GM12878 (cell line): ENCODE results near the gene RNLS. TPM values are rescaled to one million over a fixed set of nuclear protein-coding genes. Genes with fewer than 3 reads are reported as not detected.

ENCODE experiments used
- ATAC-seq: fragments of 200-7000 bp; cut with Tn5 transposase; 3 replicates; pipeline ENCODE4 v1.9.1; 2020; ENCODE audit warnings: mild to moderate bottlenecking, moderate library complexity
- BruUV-seq: library from RNA; stranded (reverse); fragments of 400-500 nt; replicated peaks from 2 replicates; lab custom pipeline; 2021; lab: Mats Ljungman, UMichigan
- CTCF ChIA-PET: fragments of 300-600 bp; sonication (Branson Sonifier 250); formaldehyde crosslinking; extraction: SDS; loops from one replicate; lab custom pipeline; 2021; ENCODE audit warnings: inconsistent platforms; lab: Yijun Ruan, JAX
- POLR2A ChIA-PET: fragments of 350-600 bp; formaldehyde crosslinking; extraction: SDS; loops from one replicate; lab custom pipeline; 2021; ENCODE audit warnings: inconsistent platforms; lab: Charles Lee
- RAD21 ChIA-PET: fragments of 300-600 bp; sonication (Branson Sonifier 250); formaldehyde crosslinking; loops from one replicate; lab custom pipeline; 2023; ENCODE audit warnings: antibody characterized with exemption; ENCODE audit not compliant: unreplicated experiment; lab: Charles Lee
- SMC1A ChIA-PET: fragments of 300-600 bp; sonication (Branson Sonifier 250); formaldehyde crosslinking; loops from one replicate; lab custom pipeline; 2023; ENCODE audit not compliant: unreplicated experiment, uncharacterized antibody; lab: Charles Lee
- DNase-seq: peaks from one replicate; pipeline ENCODE4 v3.0.0-alpha.2; 2011; ENCODE audit warnings: low read depth, low spot score
- FAIRE-seq: peaks from 3 replicates; lab custom pipeline; 2011; peaks lifted over from hg19 to GRCh38; lab: Jason Lieb, UNC
- H2AFZ ChIP-seq: 2 replicates; pipeline ENCODE4 v1.6.0; 2011; ENCODE audit warnings: low read depth, low read length, control low read depth; ENCODE audit not compliant: control insufficient read depth
- H3K27ac ChIP-seq: 2 replicates; pipeline ENCODE4 v1.5.1; 2011; ENCODE audit warnings: control low read depth; ENCODE audit not compliant: control insufficient read depth, insufficient read depth
- H3K27me3 ChIP-seq, 2 experiments: replicated peaks in 1 of 2; 2 replicates each; pipeline versions ENCODE4 v1.6.0 to v1.6.1; 2011; ENCODE audit warnings: low read length in 1 of 2; ENCODE audit not compliant: control insufficient read depth in 2 of 2, insufficient read depth in 2 of 2
- H3K36me3 ChIP-seq, 2 experiments: 2 replicates each; pipeline ENCODE4 v1.5.1; 2011; ENCODE audit warnings: low read length in 1 of 2; ENCODE audit not compliant: control insufficient read depth in 2 of 2, insufficient read depth in 2 of 2
- H3K4me1 ChIP-seq: 2 replicates; pipeline ENCODE4 v1.6.1; 2011; ENCODE audit warnings: mild to moderate bottlenecking, low read length, moderate library complexity, mixed read lengths; ENCODE audit not compliant: control insufficient read depth, insufficient read depth
- H3K4me2 ChIP-seq: 2 replicates; pipeline ENCODE4 v1.6.0; 2011; ENCODE audit warnings: control low read depth; ENCODE audit not compliant: control insufficient read depth, insufficient read depth
- H3K4me3 ChIP-seq: fragments of 200-600 bp; sonication (generic); 2 replicates; pipeline ENCODE4 v1.5.1; 2016
- H3K79me2 ChIP-seq: 2 replicates; pipeline ENCODE4 v1.6.0; 2011; ENCODE audit warnings: low read length; ENCODE audit not compliant: control insufficient read depth, insufficient read depth
- H3K9ac ChIP-seq: 2 replicates; pipeline ENCODE4 v1.8.0; 2011; ENCODE audit warnings: low read length, control low read depth, mixed read lengths; ENCODE audit not compliant: control insufficient read depth, insufficient read depth
- H3K9me3 ChIP-seq: replicated peaks from 3 replicates; pipeline ENCODE4 v1.5.1; 2011; ENCODE audit warnings: mild to moderate bottlenecking, low read length; ENCODE audit not compliant: control insufficient read depth, insufficient read depth
- H4K20me1 ChIP-seq: 2 replicates; pipeline ENCODE4 v1.6.0; 2011; ENCODE audit not compliant: control insufficient read depth, insufficient read depth
- BHLHE40 ChIP-seq, 2 experiments: fragments of 450-650 bp in 1 of 2; IDR thresholded peaks; 2 replicates each; pipeline ENCODE4 v1.6.1; 2011 to 2017; ENCODE audit warnings: low read depth in 2 of 2, borderline replicate concordance in 1 of 2, improper control_type of control experiment in 1 of 2, low read length in 1 of 2, mild to moderate bottlenecking in 1 of 2
- IKZF2 ChIP-seq, 2 experiments: fragments of 450-650 bp; IDR thresholded peaks; 2 replicates each; pipeline ENCODE4 v1.6.1; 2017; ENCODE audit warnings: mild to moderate bottlenecking in 2 of 2, moderate library complexity in 2 of 2
- KLF5 ChIP-seq: fragments of 450-650 bp; IDR thresholded peaks from 2 replicates; pipeline ENCODE4 v1.6.1; 2014; ENCODE audit warnings: mild to moderate bottlenecking; ENCODE audit not compliant: partially characterized antibody
- MXI1 ChIP-seq: fragments of 150-350 bp; IDR thresholded peaks from 2 replicates; pipeline ENCODE4 v1.6.1; 2011; ENCODE audit warnings: low read depth, mild to moderate bottlenecking, inconsistent platforms, low read length, improper control_type of control experiment
- NFXL1 ChIP-seq: fragments of 450-650 bp; IDR thresholded peaks from 2 replicates; pipeline ENCODE4 v1.6.1; 2017; ENCODE audit warnings: antibody characterized with exemption, mild to moderate bottlenecking, borderline replicate concordance
- NR2C1 ChIP-seq: fragments of 450-650 bp; IDR thresholded peaks from 2 replicates; pipeline ENCODE4 v1.6.1; 2017; ENCODE audit warnings: antibody characterized with exemption, mild to moderate bottlenecking, moderate library complexity
- POU2F2 ChIP-seq: IDR thresholded peaks from 3 replicates; pipeline ENCODE4 v1.6.1; 2011; ENCODE audit warnings: low read depth, mild to moderate bottlenecking, low read length, borderline replicate concordance
- SPI1 ChIP-seq: IDR thresholded peaks from 2 replicates; pipeline ENCODE4 v1.6.1; 2011; ENCODE audit warnings: low read depth, mild to moderate bottlenecking, low read length, moderate library complexity, borderline replicate concordance; ENCODE audit not compliant: insufficient read depth
- TAF1 ChIP-seq: IDR thresholded peaks from 2 replicates; pipeline ENCODE4 v1.6.1; 2011; ENCODE audit warnings: mild to moderate bottlenecking, low read depth, low read length, borderline replicate concordance
- TARDBP ChIP-seq: IDR thresholded peaks from 2 replicates; pipeline ENCODE4 v1.6.1; 2016; ENCODE audit warnings: borderline replicate concordance
- YBX1 ChIP-seq: fragments of 450-650 bp; IDR thresholded peaks from 2 replicates; pipeline ENCODE4 v1.6.1; 2016; ENCODE audit warnings: antibody characterized with exemption
- ZNF24 ChIP-seq: fragments of 450-650 bp; IDR thresholded peaks from 2 replicates; pipeline ENCODE4 v1.6.1; 2017; ENCODE audit warnings: antibody characterized with exemption, mild to moderate bottlenecking
- WGBS: methylation state at CpG from one replicate; pipeline ENCODE4 v1.1.6; 2016; ENCODE audit warnings: low lambda C conversion rate; ENCODE audit not compliant: insufficient replicate concordance, insufficient coverage; ENCODE audit errors: missing lambda C conversion rate; 5-methylcytosine and 5-hydroxymethylcytosine counted together
- in situ Hi-C: fragments of 300-500 bp; cut with MboI; formaldehyde crosslinking; loops from 9 replicates; pipeline ENCODE4 v1.14.3; 2018; ENCODE audit warnings: mixed read lengths
- intact Hi-C: fragments of 100-400 bp; cut with micrococcal nuclease; formaldehyde crosslinking; loops from one replicate; pipeline ENCODE4 v1.14.2; 2022; ENCODE audit not compliant: unreplicated experiment
- polyA plus RNA-seq, 11 experiments: library from polyadenylated mRNA; depleted of rRNA in 4 of 11; unstranded in 6 of 11; stranded (reverse) in 5 of 11; fragments of >200 nt; fragmentation: Nextera tagmentation in 4 of 11; fragmentation: Illumina TruSeq in 1 of 11; extraction: Ambion mirVana in 4 of 11; extraction: Trizol in 1 of 11; gene quantifications; 1 replicate in 1 of 11; 2 replicates in 10 of 11; pipeline versions ENCODE4 v1.2.1 to v1.2.3, GENCODE V29; 2011 to 2016; ENCODE audit warnings: inconsistent platforms in 2 of 11, missing spikeins in 2 of 11, low read depth in 1 of 11
- total RNA-seq, 4 experiments: library from RNA; depleted of rRNA in 3 of 4; stranded (reverse); fragments of >200 nt in 3 of 4; fragmentation: Illumina TruSeq in 1 of 4; extraction: Trizol in 1 of 4; gene quantifications; 2 replicates each; pipeline versions ENCODE4 v1.2.1 to v1.2.3, GENCODE V29; 2013 to 2021
- TF ChIP-seq, protein P1 (sequence below): fragments of 450-650 bp; IDR thresholded peaks from 2 replicates; pipeline ENCODE4 v1.6.1; 2014; ENCODE audit warnings: mild to moderate bottlenecking
- TF ChIP-seq, protein P2 (sequence below): fragments of 450-650 bp; formaldehyde crosslinking; IDR thresholded peaks from 2 replicates; pipeline ENCODE4 v1.4.0; 2020; ENCODE audit warnings: mild to moderate bottlenecking, moderate library complexity
- TF ChIP-seq, protein P3 (sequence below): IDR thresholded peaks from 2 replicates; pipeline ENCODE4 v1.6.1; 2011; ENCODE audit warnings: borderline replicate concordance, low read depth, mild to moderate bottlenecking, moderate library complexity, mixed read lengths, low read length; ENCODE audit not compliant: insufficient read depth; ENCODE audit errors: extremely low read length
- TF ChIP-seq, protein P4 (sequence below): IDR thresholded peaks from 2 replicates; pipeline ENCODE4 v1.6.1; 2012; ENCODE audit warnings: low read depth, low read length, improper control_type of control experiment

Gene RNLS
- total and polyA plus RNA-seq, 10 of the 15 experiments (the other 5 are each of a cell fraction or from before 2014, with no cell fraction given), result 3.4 to 6.7 (median 4.6) TPM

DNA sequence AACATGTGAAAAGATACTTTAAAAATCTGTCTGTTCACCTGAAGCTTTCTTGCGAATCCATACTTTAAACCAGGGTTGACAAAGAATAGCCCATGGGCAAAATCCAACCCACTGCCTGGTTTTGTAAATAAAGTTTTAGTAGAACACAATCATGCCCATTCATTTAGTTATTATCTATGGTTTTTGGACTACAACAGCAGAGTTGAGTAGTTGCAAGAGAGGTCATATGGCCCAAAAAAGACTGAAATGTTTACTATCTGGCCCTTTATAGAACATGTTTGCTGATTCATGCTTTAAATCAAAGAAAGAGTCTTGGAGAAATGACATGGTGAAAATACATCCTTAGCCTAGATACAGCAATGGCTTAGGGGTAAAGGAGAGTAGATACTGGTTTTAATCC, 356.2 kb downstream of the RNLS start (continued):
- TF ChIP-seq, protein P1, sequence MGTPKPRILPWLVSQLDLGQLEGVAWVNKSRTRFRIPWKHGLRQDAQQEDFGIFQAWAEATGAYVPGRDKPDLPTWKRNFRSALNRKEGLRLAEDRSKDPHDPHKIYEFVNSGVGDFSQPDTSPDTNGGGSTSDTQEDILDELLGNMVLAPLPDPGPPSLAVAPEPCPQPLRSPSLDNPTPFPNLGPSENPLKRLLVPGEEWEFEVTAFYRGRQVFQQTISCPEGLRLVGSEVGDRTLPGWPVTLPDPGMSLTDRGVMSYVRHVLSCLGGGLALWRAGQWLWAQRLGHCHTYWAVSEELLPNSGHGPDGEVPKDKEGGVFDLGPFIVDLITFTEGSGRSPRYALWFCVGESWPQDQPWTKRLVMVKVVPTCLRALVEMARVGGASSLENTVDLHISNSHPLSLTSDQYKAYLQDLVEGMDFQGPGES, result no peak
- TF ChIP-seq NR2C1 (no peak), TAF1 (no peak), KLF5 (no peak)

DNA sequence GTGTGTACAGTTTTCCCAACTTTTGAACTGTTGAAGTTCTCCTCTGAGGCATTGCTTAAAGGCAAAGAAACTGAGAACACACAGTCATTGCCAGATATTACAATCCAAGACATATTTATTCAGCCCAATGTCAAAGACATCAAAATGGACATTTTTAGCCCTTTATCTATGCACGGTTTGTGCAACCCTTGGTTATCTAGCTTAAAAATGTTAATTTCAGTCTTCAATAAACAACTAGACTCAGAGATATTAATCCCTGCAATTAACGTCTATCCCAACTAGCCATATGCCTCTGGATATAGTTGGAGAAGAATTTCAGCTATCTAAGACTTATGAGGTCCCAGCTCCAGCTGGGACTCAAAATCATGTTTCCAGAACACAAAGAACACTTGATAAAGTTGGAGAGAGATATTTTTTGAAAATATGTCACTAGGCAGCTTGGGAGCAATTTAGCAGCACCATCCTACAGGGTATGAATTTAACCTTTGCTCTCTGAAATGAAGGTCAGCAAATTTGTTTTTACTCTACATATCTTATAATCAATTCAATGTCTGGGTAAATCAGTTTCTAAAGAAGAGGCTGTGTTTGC, 357.0 kb downstream of the RNLS start:
- Histone ChIP-seq H3K79me2 (no peaks in the 10 kb centered on the region), H3K4me3 (no peak overlapping the region), H3K27me3 (no peaks in the 10 kb centered on the region), H3K4me1 (no peaks in the 10 kb centered on the region), H3K4me2 (no peak overlapping the region), H3K27ac (no peak overlapping the region), H2AFZ (no peak overlapping the region), H3K36me3 (no peaks in the 10 kb centered on the region; a peak in 1 of 4 replicates), H3K9ac (no peak overlapping the region), H3K9me3 (no peaks in the 10 kb centered on the region; the same call in 2 of the 3 replicates), H4K20me1 (no peaks in the 10 kb centered on the region)
- ATAC-seq (no peak), DNase-seq (no peak), FAIRE-seq (no peak)
- RAD21 ChIA-PET, result interaction anchor here (1.2 kb wide), 1 partner anchor 162 kb away, joined by 4 read pairs; no protein-coding TSS in a partner anchor
- 94% methylated on average over 2 of the region's 2 CpGs for WGBS
- CTCF ChIA-PET, result interaction anchor here (1.2 kb wide), 1 partner anchor 162 kb away, joined by 8 read pairs; no protein-coding TSS in a partner anchor
- in situ Hi-C loops, result no loop called here
- SMC1A ChIA-PET, result interaction anchor here (0.7 to 3.2 kb wide), 5 partner anchors 10 to 163 kb away, joined by 3 to 13 read pairs (median 5); no protein-coding TSS in a partner anchor
- POLR2A ChIA-PET, result no interaction called here
- BruUV-seq, result no TSS peak
- intact Hi-C loops, result no loop called here
- TF ChIP-seq, protein P2, sequence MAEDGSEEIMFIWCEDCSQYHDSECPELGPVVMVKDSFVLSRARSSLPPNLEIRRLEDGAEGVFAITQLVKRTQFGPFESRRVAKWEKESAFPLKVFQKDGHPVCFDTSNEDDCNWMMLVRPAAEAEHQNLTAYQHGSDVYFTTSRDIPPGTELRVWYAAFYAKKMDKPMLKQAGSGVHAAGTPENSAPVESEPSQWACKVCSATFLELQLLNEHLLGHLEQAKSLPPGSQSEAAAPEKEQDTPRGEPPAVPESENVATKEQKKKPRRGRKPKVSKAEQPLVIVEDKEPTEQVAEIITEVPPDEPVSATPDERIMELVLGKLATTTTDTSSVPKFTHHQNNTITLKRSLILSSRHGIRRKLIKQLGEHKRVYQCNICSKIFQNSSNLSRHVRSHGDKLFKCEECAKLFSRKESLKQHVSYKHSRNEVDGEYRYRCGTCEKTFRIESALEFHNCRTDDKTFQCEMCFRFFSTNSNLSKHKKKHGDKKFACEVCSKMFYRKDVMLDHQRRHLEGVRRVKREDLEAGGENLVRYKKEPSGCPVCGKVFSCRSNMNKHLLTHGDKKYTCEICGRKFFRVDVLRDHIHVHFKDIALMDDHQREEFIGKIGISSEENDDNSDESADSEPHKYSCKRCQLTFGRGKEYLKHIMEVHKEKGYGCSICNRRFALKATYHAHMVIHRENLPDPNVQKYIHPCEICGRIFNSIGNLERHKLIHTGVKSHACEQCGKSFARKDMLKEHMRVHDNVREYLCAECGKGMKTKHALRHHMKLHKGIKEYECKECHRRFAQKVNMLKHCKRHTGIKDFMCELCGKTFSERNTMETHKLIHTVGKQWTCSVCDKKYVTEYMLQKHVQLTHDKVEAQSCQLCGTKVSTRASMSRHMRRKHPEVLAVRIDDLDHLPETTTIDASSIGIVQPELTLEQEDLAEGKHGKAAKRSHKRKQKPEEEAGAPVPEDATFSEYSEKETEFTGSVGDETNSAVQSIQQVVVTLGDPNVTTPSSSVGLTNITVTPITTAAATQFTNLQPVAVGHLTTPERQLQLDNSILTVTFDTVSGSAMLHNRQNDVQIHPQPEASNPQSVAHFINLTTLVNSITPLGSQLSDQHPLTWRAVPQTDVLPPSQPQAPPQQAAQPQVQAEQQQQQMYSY (CRISPR knock-in tag), result no peak
- TF ChIP-seq BHLHE40 (IDR thresholded peaks at IDR 0.05; ENCODE audit: borderline replicate concordance in 1 of 2, low read depth in 2 of 2, low read length in 1 of 2), result no peak
- TF ChIP-seq SPI1, result no peak
- TF ChIP-seq ZNF24, result no peak
- TF ChIP-seq YBX1, result no peak
- TF ChIP-seq TARDBP, result no peak
- TF ChIP-seq, protein P3, sequence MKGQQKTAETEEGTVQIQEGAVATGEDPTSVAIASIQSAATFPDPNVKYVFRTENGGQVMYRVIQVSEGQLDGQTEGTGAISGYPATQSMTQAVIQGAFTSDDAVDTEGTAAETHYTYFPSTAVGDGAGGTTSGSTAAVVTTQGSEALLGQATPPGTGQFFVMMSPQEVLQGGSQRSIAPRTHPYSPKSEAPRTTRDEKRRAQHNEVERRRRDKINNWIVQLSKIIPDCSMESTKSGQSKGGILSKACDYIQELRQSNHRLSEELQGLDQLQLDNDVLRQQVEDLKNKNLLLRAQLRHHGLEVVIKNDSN, result no peak
- TF ChIP-seq MXI1, result no peak
- no peak for TF ChIP-seq POU2F2
- no peak for TF ChIP-seq NFXL1
- TF ChIP-seq, protein P4, sequence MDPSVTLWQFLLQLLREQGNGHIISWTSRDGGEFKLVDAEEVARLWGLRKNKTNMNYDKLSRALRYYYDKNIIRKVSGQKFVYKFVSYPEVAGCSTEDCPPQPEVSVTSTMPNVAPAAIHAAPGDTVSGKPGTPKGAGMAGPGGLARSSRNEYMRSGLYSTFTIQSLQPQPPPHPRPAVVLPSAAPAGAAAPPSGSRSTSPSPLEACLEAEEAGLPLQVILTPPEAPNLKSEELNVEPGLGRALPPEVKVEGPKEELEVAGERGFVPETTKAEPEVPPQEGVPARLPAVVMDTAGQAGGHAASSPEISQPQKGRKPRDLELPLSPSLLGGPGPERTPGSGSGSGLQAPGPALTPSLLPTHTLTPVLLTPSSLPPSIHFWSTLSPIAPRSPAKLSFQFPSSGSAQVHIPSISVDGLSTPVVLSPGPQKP, result no peak
- TF ChIP-seq IKZF2 (IDR thresholded peaks at IDR 0.05), result no peak
